Measurements from ENCODE around the gene HNRNPA3. TPM values are rescaled to one million over a fixed set of nuclear protein-coding genes. Genes with fewer than 3 reads are reported as not detected.

Gene HNRNPA3
- polyA plus RNA-seq, 1 donor = 306 TPM

GRCh38 chr2:177271981-177272666 is 59.5 kb downstream of the HNRNPA3 start:
- no peak for DNase-seq (ENCODE audit: low read depth)

- no peak for DNase-seq (ENCODE audit: low read depth)
These were observed 60.2 kb downstream of the HNRNPA3 start for GRCh38 chr2:177272765-177273164.

GRCh38 chr2:177273408-177273807 is 60.8 kb downstream of the HNRNPA3 start:
- DNase-seq (ENCODE audit: low read depth) = no peak

Other genes starting within 250 kb of the HNRNPA3 start
- 55.0 TPM for gene NFE2L2, start 51.9 kb downstream of the HNRNPA3 start, polyA plus RNA-seq (ENCODE audit: insufficient read length)
- 26.7 TPM for gene AGPS, start 180.0 kb downstream of the HNRNPA3 start, polyA plus RNA-seq (ENCODE audit: insufficient read length)